Vein endothelial cell (primary cell): Measurements from ENCODE around the gene ATP1B1. TPM values are rescaled to one million over a fixed set of nuclear protein-coding genes. Genes with fewer than 3 reads are reported as not detected.

Experiments used
- small RNA-seq: library from RNA; depleted of rRNA; stranded (forward); fragments of <200 nt; gene quantifications from one replicate; pipeline ENCODE3, GENCODE V24; 2012
- total RNA-seq: library from RNA; depleted of rRNA; stranded (reverse); fragments of >200 nt; gene quantifications from 2 replicates; pipeline ENCODE4 v1.2.3, GENCODE V29; 2012

The ATP1B1 gene
- total RNA-seq, result 24.5 and 29.8 TPM in 2 replicates

DNA sequence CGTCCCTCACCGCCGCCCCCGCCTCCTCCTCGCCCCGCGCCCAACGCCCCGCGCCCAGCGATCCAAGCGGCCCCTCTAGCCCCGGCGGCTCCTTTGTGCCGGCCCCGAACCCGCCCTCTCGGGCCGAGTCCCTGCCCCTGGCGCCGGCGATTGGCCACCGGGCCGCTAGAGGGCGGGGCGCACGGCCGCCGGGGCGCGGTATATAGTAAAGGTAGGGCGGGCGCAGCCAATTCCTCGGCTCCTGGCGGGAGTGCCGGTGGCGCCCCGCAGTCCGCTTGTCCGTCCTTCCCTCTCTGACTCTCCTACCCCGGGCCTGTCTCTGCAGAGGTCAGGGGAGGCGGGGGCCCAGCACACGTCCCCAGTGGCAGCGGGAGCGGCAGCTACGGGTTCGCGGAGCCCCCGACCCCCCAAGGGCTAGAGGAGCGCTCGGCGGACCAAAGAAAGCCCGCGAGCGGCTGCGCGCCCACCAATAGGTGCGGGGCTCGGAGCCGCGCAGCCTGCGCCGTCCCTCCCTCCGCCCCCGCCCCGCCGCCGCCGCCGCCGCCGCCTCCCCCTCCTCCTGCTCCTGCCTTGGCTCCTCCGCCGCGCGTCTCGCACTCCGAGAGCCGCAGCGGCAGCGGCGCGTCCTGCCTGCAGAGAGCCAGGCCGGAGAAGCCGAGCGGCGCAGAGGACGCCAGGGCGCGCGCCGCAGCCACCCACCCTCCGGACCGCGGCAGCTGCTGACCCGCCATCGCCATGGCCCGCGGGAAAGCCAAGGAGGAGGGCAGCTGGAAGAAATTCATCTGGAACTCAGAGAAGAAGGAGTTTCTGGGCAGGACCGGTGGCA, at the start of gene ATP1B1:
TSS of gene ATP1B1 (plus strand) at position 596 of the 826 bp plus-strand sequence. CDS start at position 736, 140 bp downstream.

Small RNAs within 50 kb of the gene (small RNA-seq; reads per million reads assigned to genes)
- gene RNA5SP66, result not detected
